Globus pallidus (tissue), 1 donor: Measurements from ENCODE around the gene SCAPER.

ENCODE experiments used
- DNase-seq: peaks from one replicate; pipeline ENCODE4 v3.0.0-alpha.2; 2015; ENCODE audit warnings: low spot score

The SCAPER gene

DNA sequence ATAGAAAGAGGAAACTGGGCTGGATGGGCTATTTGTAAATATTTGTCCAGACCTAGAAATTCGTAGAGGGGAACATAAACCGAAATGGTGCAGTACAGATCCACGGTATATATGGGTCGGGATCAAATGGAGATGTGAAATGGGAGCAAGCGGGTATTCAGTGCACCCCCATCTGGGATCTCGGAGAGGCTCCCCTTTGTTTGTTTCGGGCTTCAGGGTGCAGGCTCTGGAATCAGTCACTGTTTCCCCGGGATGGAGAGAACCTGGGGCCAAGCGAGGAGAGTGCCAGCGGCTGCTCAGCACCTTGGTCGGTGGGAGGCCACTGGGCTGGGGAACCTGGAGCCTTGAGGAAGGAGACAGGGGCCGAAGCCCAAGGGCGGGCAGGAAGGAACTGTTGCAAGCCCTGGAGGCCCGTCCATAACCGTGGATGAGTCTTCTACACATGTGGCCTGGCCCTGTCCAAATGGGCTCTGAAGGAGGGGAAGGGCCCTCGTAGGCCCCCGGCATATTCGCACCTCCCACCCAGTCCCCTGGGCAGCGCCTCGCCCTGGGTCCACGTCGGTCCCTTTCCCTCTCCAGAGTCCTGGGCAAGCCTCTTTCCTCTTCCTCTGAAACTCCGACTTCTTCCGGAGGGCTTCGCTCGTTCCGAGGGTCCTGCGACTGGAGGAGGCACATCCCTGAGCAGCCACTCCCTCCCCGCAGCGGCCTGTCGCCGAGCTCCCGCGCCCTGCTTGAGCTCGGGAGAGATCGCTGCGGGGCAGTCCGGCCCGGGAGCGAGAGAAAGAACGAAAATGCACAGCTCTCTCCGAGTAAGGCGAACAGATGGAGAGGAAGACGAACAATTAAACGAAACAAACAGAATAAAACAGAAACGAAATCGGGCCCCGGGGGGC lies 565.6 kb downstream of the SCAPER start:
- no peak for DNase-seq

DNA sequence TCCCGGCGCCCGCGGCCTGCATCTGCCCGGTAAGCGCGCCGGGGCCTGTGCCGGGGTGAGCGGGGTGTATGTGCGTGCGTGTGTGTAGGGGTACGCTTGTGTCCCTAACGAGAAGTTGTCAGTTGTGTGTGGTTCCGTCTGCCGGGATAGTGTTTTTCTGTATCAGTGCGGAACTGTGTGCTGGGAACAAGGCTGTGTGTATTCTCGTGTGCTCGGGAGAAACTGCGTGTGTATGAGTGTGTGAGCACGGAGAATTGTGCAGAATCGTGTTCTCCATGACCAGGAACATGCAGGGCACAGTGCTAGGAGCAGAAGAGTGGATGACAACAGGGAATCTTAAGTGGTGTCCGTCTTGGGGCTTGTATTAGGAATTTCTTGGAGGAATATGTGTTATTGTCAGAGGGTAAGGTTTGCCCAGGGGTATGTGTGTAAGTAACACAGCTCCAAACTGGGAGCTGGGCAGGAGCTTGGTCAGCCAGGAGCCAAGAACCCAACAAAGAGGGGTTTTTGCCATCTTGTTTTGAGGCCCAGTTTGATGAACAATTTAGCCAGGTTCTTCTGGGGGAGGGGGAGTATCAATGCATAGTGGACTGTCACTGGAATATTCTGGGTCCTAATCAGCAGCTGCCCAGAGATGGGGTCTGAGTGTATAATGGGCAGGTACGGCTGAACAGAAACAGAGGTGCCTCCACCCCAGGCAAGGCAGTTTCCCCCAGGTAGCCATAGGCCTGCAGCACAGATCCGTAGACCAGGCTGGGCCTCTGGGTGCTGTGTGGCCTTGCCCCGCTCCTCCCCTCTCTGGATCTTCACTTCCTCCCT lies 566.4 kb downstream of the SCAPER start:
- DNase-seq = no peak

DNA sequence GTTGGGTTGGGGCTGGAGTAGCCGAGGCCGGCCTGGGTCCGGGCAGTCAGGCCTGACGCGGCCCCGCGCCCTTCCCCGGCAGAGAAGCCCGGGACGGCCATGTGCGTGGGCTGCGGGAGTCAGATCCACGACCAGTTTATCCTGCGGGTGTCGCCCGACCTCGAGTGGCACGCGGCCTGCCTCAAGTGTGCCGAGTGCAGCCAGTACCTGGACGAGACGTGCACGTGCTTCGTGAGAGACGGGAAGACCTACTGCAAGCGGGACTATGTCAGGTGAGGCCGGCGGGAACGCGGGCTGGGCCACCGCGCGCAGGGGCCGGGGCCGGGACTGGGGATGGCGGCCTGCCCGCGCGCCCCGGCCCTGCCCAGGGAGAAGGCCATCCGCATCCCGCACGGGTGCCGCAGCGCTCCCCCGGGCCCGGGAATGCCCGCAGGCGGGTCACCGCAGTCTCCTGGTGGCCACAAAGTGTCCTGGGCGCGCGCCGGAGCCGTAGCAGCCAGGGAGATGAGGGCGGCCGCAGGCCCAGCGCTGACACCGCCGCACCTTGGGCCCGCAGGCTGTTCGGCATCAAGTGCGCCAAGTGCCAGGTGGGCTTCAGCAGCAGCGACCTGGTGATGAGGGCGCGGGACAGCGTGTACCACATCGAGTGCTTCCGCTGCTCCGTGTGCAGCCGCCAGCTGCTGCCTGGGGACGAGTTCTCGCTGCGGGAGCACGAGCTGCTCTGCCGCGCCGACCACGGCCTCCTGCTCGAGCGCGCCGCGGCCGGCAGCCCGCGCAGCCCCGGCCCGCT lies 567.2 kb downstream of the SCAPER start:
- no peak for DNase-seq

DNA sequence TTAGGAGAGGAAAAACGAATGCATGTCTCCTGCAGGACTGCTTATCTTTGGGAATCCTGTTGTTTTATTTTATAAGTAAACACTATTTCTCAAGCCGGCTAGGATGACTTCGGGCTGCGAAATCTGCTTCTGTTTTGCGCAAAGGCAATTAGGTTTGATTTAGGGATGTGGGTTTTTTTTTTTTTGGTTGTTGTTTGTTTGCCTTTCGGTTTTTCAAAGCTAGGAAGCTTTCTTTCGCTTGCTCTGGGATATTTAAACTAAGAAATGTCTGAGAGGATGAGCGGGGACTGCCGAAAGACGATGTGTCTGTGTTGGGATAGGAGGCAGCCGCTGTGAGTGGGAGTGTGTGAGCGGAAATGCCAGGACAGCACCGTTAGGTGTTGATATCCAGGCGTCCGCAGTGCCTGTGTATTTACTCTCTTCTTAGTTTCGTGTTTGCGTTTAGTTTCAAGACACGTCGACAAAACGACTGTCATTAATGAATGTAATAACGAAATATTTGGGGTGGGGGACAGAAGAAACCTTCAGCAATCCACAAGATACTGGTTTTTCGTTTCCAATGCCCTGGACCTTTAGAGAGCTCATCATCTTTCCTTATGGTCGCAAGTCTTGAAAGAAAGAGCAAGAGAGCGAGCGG lies 568.0 kb downstream of the SCAPER start:
- no peak for DNase-seq

DNA sequence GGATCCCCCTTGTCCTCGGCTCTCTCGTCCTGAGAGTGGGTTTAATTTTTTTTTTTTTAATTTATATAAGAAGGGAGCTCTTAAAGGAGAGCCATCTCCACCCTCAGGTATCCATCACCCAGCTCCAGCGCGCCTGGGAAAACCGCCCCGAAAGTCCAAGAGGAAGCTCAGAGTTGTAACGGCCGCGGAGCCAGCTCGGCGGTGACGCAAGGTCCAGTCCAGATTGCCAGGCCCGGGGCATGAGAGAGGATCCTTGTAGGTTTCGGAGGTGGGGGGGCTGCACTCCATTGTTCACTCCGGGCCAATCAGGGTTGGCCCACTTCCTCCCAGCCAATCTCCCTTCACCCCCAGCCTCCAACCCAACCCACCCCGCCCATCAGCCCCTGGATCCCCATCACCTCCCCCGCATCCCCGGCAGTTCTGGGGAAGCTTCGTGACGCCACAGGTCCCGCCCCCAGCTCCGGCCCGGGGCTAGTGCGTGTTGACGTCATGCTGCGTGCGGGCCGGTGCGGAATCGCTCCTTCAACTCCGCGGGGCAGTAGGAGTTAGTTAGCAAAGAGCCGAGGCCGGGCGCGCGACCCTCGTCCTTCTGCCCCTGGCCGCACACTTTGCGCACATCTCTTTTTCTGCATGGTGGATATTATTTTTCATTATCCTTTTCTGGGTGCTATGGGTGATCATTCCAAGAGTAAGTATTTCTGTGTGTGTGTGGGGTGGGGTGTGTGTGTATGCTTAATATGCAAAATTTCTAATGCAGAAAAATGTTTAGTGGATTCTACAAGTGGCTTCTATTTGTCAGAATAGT lies 568.7 kb downstream of the SCAPER start, which contains the start of gene ISL2:
Gene ISL2, plus strand, starts transcription at position 520 of the 805 bp plus-strand sequence. Its CDS starts 111 bp downstream, at position 631.
- peak; percentile 79 for DNase-seq

DNA sequence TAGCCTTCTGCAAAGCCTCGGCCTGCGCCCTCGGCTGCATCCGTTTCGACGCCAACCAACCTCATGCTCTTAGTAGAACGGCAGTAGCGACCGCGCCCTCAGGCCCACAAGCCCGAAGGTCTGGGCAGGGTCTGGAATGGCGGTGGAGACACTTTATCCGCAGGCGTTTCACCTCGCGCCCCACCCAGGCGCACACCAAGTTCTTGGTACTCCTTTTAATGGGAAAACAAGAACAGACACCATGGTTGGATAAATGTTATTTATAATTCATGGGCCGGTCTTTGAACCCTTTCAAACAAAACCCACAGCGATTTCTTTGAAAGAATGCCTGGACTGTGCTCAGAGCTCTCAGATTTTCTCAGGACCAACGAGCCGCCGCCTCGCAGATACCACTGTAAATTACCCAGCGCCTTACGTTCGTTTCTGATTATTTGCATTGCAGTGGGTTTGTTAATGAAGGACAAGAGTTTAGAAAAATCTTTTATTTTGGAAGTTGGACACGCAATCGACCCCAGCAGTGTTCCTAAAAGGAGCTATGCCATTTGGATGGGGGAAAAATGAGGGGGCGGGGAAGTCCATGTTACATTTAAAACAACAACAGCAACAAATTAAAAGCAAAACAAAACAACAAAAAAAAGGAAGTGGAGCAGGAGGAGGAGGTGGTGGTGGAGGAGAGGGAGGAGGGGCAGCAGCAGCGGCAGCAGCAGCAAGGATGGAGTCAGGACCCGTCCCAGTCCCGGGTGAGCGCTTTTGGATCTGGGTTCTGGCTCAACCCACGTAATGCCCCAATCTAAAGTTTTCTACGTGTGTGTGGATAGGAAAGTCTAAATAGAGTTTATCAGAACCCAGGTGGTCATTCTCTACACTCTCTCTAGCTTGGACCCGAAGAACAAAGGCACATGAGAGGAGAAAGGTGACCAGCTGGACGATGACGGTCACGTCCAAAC lies 569.6 kb downstream of the SCAPER start:
- DNase-seq = no peak

DNA sequence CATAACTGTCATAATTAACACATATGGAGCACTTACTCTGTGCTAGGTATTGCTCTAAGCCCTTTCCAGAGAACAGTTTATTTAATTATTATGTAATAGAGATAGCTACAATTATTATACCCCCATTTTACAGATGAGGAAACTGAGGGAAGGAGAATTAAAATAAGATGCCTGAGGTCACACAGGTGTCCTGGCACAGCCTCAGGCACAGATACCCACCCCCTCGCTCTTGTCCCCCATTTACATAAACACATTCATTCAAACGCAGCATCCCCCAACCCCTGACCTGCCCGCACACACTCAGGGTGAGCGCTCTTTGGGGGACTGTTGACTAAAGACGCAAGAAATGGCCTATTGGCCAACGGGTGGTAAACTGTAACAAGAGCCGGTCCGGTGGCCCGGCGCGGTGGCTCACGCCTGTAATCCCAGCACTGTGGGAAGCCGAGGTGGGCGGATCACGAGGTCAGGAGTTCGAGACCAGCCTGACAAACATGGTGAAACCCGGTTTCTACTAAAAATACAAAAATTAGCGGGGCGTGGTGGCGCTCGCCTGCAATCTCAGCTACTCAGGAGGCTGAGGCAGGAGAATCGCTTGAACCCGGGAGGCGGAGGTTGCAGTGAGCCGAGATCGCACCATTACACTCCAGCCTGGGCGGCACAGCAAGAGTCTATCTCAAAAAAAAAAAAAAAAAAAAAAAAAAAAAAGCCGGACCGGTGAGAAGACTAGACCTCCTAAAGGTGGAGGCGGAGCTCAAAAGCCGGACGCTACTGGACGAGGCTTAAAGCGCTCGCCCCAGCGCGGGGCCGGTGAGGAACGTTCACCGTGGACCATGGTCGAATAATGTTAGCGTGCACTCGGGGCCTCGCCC lies 570.5 kb downstream of the SCAPER start:
- no peak for DNase-seq

DNA sequence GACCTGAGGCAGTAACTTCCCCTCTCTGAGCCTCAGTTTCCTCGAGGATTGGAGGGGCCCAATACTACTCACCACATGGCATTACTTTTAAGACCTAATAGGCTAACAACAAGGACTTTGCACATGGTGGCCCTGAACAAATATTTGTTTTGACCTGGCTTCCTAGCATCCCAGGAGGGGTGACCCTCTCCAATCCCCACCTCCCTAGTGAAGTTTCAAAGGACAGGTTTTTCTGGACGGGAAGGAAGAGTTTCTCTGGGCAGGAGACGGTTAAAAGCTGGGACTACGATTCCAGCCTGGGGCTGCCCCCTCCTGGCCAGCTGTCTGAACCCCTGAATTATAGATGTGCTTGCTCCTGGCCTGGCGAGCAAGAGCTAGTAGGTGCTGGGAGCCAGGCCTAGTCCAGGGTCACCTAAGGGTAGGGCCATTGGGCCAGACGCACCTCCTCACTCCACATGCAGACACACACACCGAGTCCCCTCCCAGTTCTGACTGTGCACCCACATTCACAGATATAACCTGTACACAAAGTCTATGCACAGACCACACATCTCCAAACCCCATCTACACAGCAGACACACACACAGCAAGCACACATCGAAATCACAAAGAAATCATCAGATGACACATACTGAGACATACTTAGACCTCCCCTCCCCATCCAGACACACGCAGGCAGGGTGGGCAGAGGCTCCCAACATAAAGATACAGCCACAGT lies 571.3 kb downstream of the SCAPER start:
- DNase-seq = no peak

DNA sequence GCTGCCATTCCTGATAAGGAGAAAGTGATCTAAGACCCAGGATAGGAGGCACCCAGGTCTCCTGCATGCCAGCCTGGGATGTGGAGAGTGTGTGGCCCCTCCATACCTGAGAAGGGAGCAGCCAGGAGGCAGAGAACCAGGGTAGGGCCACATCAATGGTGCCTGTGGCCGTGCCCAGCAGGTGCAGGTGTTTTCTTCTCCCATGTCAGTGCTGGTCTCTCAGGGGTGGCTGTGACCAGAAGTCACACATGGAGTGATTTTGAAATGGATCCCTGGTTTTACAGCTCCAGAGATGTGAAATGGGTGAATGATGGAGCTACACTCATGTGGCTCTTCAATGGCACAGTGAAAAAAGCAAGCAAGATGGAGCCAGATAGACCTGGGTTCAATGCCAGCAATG lies 571.8 kb downstream of the SCAPER start:
- no peak for DNase-seq

DNA sequence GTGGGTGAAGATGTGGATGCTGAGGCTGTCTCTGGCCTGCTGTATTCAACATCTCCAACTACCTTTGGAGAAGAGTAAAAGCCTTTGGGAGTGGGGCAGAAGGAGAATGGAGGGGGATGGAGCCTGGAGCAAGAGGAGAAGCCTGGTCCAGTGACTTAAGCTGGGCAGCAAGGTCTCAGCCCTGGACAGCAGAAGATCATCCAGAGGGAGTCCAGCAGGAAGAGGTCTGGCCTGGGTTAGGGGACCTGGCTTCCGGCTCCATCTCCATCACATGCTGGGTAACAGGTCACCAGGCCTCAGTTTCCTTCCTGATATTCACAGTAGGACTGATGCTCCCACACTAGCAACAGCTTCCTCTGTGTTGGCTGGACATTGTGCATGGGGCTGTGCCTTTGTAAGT lies 572.3 kb downstream of the SCAPER start:
- no peak for DNase-seq

DNA sequence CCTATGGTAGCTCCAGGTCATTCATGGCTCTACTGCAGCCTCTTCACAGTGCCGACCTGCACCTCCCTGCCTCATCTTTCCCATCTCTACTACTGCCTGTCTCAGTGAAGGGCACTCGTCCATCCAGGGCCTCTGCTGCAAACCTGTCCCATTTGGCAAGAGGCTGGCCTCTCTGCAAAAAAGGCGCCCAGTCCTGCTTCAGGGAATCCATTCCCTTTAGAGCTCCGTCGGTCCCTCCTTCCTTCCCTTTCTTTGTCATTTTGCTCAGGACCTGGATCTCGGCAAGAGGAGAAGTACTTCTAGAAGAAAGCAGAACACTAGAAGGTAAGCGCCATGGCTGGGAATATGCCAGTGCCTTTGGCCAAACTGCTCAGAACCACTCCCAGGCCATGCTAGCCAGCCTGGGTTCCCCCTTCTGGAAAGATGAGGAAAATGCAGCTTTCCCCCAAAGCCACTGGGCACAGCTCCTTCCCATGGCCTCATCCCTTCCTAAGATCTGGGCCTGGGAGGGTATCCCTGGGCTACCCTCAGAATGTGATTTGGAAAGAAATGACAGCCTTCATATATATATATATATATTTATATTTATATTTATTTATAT lies 575.0 kb downstream of the SCAPER start:
- DNase-seq = no peak

DNA sequence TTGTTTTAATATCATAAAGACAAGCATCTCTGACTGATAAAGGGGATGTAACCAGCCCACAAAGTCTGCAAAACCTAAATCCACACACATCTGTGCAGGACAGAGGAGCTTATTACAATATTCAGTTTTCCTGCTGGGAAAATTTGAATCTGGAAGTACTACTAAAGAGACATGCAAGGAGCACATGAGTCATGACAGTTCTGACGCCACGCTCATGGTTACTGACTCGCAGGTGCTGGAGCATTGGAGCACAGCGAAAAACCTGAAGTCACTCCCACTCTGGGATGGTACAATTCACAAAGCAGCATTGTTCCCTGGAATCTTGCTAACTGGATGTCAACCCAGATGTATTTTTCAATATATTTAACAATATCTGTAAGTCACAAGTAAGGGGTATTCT lies 576.2 kb downstream of the SCAPER start:
- no peak for DNase-seq

DNA sequence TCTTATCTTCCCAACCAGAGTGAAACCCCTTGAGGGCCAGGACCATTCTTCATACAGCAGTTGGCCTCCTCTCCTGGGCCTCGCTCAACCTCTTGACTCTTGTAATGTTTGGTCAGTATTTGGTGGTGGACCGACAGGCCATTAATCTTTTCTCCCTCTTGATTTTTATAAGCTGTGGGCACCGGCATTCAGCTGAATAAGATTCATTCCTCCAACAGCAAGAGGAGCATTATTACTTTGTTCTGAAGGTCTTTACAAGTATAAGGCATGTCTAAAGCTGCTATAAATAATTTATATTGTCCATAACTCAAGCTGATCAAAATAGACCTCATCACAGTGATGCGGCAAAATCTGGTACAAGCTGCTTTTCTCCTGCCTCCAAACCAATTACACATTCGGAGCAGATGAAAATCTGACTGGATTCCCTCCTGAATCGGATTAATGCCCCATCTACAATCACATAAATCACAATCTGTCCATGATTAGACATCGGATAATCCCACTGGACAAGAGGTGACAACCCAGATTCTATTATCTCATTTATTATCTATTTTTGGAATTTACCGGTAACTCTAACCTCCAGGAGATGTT lies 576.9 kb downstream of the SCAPER start:
- no peak for DNase-seq

DNA sequence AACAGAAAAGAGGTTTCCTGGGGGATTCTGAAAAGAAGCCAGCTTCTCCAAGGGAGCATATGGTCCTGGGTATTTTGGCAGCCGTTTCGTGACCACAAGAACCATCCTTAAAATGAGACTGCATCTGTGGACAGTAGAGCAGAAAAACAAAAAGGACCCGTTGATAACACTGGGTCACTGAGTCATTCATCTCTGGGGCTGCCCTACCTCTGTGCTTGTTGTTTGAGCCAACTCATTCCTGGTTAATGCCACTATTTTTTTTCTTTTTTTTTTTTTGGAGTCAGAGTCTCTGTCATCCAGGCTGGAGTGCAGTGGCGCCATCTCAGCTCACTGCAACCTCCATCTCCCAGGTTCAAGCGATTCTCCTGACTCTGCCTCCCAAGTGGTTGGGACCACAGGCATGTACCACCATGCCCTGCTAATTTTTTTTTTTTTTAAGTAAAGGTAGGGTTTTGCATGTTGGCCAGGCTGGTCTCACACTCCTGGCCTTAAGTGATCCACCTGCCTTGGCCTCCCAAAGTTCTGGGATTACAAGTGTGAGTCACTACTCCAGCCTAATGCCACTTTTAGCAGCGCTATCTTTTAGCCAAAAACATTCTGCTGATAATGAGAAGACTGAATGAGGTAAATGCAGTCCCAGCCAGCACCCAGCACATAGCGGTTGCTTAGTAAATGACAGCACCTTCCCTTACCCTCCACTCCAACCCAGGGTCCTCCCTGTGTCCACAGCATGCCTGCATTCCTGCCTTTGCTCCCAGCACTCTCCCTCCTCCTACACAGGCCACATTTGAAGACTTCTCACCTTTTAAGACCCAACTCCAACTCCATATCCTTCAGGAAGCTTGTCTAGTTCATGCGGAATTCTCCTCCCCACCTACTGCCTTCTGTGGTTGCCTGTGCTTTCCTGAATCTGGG lies 577.7 kb downstream of the SCAPER start:
- no peak for DNase-seq

DNA sequence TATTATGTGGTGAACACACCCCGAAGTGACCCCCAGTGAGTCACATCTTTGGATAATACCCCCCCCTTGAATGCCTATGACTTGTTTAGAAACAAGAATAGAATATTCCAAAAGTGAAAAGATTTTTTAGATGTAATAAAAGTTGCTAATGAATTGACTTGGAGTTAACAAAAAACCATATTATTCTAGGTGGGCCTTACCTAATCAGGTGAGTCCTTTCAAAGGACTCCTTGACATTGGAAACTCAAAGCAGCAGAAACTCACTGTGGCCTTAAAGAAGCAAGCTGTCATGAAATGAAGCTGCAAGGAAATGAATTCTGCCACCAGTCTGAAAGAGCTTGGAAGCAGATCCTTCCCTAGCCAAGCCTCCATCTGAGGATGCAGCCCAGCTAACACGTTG lies 579.4 kb downstream of the SCAPER start:
- no peak for DNase-seq

DNA sequence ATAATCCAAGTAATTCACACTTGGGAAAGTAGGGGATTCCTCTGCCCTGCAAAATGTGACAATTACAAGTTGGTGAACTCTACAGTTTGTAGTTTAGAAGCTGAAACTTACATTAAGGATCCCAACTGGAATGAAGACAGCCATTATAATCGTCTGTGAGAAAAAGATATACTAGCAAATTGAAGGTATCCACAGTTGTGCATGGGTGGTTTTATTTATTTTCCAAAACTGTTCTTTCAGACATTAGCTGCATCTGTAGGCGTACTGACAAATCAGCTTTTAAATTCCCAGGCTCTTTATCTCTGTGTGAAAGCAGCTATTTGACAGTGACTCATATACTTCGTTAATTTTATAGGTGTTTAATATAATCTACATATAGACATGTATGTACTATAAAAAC lies 581.1 kb downstream of the SCAPER start:
- no peak for DNase-seq
